GM10847 (cell line): Measurements from ENCODE around the gene FHIT.

ENCODE experiments used
- POLR2A ChIP-seq: IDR thresholded peaks from 2 replicates; pipeline ENCODE4 v1.6.1; 2011; ENCODE audit not compliant: insufficient read length; ENCODE audit errors: extremely low read depth

Gene FHIT

DNA sequence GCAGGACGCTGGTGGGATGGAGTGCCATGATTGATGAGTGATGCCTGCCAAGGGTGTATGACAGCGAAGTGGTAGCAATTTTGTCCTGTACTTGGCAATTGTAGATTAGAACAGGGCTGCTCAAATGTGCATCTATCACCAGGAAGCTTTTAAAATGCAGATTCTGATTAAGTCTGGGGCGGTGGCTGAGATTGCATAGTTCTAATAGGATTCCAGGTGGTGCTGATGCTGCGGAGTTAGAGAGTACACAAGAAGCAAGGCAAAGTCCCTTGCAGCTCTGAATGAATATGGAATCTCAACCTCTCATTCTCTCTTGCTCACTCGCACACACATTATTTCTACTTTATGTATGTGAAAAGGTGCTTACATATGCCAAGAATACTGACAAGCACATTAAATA lies 670.4 kb downstream of the FHIT start:
- no peak for TF ChIP-seq POLR2A

DNA sequence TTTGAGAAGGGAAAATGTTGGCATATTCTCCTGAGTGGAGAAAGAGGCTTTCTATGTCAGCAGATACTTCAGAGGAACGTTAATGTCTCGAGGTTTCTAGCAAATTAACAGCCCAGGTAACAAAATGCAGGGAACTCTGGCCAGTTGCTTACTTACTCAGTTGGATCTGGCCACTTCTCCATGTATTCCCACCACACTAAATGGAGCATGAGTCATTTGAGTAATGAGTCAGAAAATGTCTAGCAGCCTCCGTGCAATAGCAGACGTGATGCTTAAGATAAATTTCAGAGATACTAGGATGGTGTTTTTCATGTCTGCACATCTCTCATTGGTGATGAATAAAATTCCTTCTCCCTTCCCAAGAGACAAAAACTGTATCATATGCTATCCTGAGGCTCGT lies 671.5 kb downstream of the FHIT start:
- TF ChIP-seq POLR2A, result no peak

- TF ChIP-seq POLR2A, result no peak
Observed at GRCh38 chr3:60578936-60579335, 672.3 kb downstream of the FHIT start.

DNA sequence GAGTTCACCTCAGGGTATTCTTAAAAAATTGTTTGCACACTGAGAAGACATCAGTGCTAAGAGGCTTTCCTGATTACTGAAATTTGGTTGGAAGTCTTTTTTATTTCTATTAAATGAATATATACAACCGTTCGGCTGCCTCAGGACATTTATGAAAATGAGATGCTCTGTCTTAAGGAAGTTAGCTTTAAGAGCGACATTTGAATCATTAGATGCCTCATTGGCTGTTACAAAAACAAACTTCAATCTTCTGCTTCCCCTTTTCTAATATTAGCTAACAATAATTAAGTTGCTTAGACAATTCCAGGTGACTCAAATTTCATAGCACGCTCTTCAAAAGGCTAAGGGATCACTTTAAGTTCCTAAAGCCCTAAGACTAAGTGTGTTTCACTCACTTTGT lies 673.7 kb downstream of the FHIT start:
- no peak for TF ChIP-seq POLR2A

- TF ChIP-seq POLR2A, result no peak
Observed at GRCh38 chr3:60575718-60576272, 675.5 kb downstream of the FHIT start.

- TF ChIP-seq POLR2A, result no peak
Observed at GRCh38 chr3:60574046-60574769, 677.0 kb downstream of the FHIT start.

GRCh38 chr3:60573494-60573893 lies 677.8 kb downstream of the FHIT start:
- no peak for TF ChIP-seq POLR2A

GRCh38 chr3:60571511-60571910 lies 679.7 kb downstream of the FHIT start:
- TF ChIP-seq POLR2A, result no peak

DNA sequence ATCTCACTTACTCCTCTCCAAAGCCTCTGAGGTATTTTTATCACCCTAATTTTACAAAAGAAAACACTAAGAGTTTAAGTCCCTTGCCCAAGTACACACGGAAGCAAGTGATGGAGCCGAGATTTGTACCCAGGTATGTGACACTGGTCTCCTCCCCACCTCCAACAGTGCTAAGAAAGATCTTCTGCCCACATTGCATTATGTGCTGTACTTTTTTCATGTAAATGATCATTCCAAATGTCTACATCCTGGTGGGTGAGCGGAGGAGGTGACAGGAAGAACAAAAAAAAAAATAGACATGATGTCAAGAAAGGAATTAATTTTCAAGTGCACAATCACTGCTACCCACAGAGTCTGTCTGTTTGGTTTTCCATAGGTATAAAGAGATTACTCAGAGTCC lies 694.1 kb downstream of the FHIT start:
- TF ChIP-seq POLR2A, result no peak

- no peak for TF ChIP-seq POLR2A
Observed at GRCh38 chr3:60555686-60556354, 695.4 kb downstream of the FHIT start.

DNA sequence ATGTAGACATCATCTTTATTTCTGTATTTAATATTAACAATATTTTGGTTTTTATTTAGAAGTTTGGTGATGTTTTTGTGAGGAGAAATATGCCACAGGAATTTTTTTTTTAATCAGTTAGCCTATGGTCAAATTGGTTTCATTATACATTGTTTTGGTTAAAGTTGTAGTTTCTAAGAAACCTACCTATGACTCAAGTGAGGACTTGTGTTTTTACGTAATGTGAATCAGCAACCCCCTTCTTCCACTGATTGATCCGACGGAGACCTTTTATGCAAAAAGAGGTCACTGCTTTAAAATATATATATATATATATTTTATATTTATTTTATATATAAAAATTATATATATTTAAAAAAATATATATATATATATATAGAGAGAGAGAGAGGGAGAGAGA lies 698.1 kb downstream of the FHIT start:
- no peak for TF ChIP-seq POLR2A

DNA sequence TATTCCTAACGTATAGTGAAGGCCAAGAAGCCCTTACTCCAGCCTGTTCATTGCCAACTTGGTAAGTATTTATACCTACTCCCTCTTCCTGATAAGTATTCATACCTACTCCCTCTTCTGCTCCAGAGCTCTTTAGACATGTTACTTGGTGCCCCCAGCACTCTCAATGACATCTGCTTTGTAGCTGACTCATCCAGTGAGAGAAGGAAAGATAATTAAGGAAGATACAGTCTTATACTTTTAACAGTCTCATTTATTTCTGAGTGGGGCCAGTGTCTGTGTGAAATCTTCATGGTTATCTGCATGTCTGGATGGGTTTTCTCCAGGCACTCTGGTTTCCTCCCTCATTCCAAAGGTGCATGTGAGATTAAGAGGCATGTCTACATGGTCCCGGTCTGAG lies 698.7 kb downstream of the FHIT start:
- TF ChIP-seq POLR2A, result no peak

GRCh38 chr3:60551455-60552209 lies 699.6 kb downstream of the FHIT start:
- TF ChIP-seq POLR2A, result no peak

GRCh38 chr3:60549863-60550262 lies 701.4 kb downstream of the FHIT start:
- no peak for TF ChIP-seq POLR2A

GRCh38 chr3:60542995-60543394 lies 708.3 kb downstream of the FHIT start:
- TF ChIP-seq POLR2A, result no peak

DNA sequence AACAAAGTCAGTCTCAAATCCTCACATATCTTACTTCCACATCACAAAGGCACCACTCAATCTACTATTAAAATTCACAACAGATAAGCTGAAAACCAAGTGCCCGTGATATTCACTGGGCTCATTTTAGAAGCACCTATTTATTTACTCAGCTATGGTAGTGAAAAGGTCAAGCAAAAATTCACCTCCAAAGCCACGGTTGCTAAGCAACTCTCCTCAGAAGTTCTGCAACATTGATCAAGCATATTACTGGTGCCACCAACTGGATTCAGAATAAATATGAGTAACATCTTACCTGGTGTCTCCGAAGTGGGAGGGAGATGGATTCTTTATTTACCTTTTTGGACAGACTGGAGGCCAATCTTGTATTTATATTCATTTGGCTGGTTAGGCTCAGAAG lies 714.8 kb downstream of the FHIT start:
- TF ChIP-seq POLR2A, result no peak

GRCh38 chr3:60531759-60532158 lies 719.5 kb downstream of the FHIT start:
- no peak for TF ChIP-seq POLR2A

- TF ChIP-seq POLR2A, result no peak
Observed at GRCh38 chr3:60528651-60529050, 722.6 kb downstream of the FHIT start.
